Measurements from ENCODE around the gene SPSB1.

The SPSB1 gene

DNA sequence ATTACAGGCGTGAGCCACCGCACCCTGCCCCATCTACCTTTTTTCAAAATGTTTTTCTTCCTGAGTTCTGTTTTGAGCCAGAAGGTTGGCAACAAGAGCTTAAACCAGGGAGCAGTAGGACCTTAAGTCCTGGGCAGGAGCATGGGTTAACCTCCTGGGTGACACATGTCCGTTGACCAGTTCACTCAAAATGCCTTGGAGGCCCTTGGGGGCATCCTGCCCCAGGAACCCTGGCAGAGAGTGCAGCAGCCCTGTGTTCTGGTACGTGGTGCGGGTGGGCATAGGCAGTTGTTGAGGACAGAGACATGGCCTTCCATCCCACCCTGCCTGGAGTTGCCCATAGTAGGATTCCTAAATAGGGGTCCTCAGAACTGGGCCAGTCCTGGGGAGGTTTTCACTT, 46.5 kb upstream of the SPSB1 start:
- Mint-ChIP-seq H3K27ac (no peak overlapping the region), H3K4me3 (no peak overlapping the region), H3K27me3 (ENCODE audit: low read depth) (no peaks in the 10 kb centered on the region), H3K9me3 (no peaks in the 10 kb centered on the region), H3K4me1 (peaks cover 26% of the 10 kb centered on the region), H3K36me3 (ENCODE audit: low read depth) (peaks cover 28% of the 10 kb centered on the region)
- no peak for TF ChIP-seq CTCF (IDR thresholded peaks at IDR 0.05; ENCODE audit: unreplicated experiment in 3 of 3)

DNA sequence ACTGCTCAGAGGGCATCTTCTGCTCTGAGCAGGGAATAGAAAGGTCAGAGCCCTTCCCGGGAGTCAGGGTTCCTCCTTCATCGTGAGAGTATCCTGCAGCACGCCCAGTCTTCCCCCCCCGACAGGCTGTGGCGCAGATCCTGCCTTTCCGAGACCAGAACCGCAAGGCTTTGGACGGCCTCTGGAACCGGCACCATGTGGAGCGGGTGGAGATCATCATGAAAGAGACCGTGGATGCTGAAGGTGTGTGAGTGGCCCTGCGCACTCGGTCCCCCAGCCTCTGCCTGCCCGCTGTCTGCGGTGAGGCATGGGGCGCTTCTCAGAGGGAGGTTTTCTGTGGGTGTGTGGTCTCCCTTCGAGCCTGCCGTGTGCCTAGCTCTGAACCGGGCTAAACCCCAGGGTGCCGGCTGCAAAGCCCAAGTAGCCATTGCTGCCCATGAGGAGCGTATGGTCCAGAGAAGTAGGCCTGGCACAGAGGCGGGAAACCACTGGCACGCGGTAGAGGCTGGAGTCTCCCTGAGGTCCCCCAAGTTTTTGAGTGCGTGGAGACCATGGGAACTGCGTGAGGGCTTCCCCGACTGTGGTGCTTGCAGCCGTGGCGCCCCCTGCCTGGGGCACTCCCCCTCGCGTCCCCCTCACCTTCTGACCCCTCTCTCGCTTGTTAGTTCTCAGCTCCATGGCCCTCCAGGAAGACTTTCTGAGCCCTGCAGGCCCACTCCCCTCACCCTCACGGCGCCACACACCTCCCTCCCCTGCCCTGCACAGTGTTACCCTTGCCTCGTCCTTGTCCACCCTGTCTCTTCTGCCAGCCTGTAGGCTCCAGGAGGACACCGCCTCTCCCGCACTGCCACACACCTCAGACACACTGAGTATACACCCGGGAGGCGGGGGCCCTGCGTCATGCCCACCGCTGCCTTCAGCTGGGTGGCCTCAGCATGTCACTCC, 45.6 kb upstream of the SPSB1 start:
- no peak overlapping the region for H3K4me3 Mint-ChIP-seq

DNA sequence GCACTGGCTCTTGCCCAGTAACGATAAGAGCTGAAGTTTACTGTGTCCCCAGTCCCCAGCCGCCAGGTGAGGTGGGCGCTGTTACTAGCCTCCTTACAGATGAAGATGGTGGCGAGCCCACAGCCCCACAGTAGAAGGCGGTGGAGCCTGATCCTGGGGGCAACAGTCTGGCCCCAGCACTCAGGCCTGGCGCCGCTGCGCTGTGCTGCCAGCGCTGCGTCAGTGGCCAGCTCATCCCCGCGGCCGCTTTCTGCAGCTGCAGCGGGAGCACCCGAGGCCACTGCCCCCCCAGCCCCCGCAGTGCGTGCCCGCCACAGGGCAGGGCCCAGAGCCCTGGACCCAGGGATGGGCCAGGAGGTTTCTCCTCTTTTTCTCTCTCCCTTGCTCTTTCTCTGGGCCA, 44.8 kb upstream of the SPSB1 start:
- H3K27ac Mint-ChIP-seq: peak overlapping the region in 1 of 3 experiments; percentile 59
- H3K36me3 Mint-ChIP-seq (ENCODE audit: low read depth): peaks cover 23% of the 10 kb centered on the region
- TF ChIP-seq CTCF (IDR thresholded peaks at IDR 0.05; ENCODE audit: unreplicated experiment in 3 of 3): no peak
- H3K27me3 Mint-ChIP-seq (ENCODE audit: low read depth): no peaks in the 10 kb centered on the region
- peaks cover 29% of the 10 kb centered on the region for H3K4me1 Mint-ChIP-seq
- no peak overlapping the region for H3K4me3 Mint-ChIP-seq
- no peaks in the 10 kb centered on the region for H3K9me3 Mint-ChIP-seq

More for the DNA sequence above, 45.6 kb upstream of the SPSB1 start:
- Mint-ChIP-seq H3K4me1 (peaks cover 31% of the 10 kb centered on the region), H3K36me3 (ENCODE audit: low read depth) (peaks cover 26% of the 10 kb centered on the region), H3K9me3 (no peaks in the 10 kb centered on the region), H3K27me3 (ENCODE audit: low read depth) (no peaks in the 10 kb centered on the region), H3K27ac (peak overlapping the region in 1 of 3 experiments; percentile 59)
- TF ChIP-seq CTCF (IDR thresholded peaks at IDR 0.05; ENCODE audit: unreplicated experiment in 3 of 3): no peak

- TF ChIP-seq CTCF (IDR thresholded peaks at IDR 0.05; ENCODE audit: unreplicated experiment in 3 of 3): no peak
- H3K4me3 Mint-ChIP-seq: no peak overlapping the region
- H3K9me3 Mint-ChIP-seq: no peaks in the 10 kb centered on the region
- H3K27me3 Mint-ChIP-seq (ENCODE audit: low read depth): no peaks in the 10 kb centered on the region
- H3K4me1 Mint-ChIP-seq: peaks cover 36% of the 10 kb centered on the region
- H3K36me3 Mint-ChIP-seq (ENCODE audit: low read depth): peaks cover 23% of the 10 kb centered on the region
- peak overlapping the region; percentile 26 to 79 (median 73) for H3K27ac Mint-ChIP-seq
Measured at GRCh38 chr1:9248341-9249262, 44.1 kb upstream of the SPSB1 start.

DNA sequence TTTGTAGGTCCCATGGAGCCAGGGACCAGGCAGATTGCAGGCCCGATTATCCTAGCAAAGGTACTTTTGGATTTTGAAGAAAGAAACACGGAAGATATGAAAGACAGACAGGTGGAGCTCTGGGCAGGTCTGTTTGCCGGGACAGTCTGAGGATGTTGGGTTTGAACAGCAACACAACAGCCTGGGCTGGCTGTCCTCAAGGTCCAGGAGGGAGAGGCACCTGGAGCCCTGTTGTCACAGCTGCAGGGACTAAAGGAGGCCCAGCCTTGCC, 43.5 kb upstream of the SPSB1 start:
- Mint-ChIP-seq H3K36me3 (ENCODE audit: low read depth) (peaks cover 23% of the 10 kb centered on the region), H3K9me3 (no peaks in the 10 kb centered on the region), H3K27me3 (ENCODE audit: low read depth) (no peaks in the 10 kb centered on the region), H3K4me1 (peaks cover 40% of the 10 kb centered on the region), H3K27ac (peak overlapping the region; percentile 26 to 79 (median 73)), H3K4me3 (no peak overlapping the region)
- no peak for TF ChIP-seq CTCF (IDR thresholded peaks at IDR 0.05; ENCODE audit: unreplicated experiment in 3 of 3)

Measured in nephron (organoid).